ENCODE data around the gene SRGAP2C.
"Not testable (repeated sequence)": the region's sequence is repeated elsewhere in the genome, so short reads cannot be mapped to it uniquely, and the experiment has no call there.

DNA sequence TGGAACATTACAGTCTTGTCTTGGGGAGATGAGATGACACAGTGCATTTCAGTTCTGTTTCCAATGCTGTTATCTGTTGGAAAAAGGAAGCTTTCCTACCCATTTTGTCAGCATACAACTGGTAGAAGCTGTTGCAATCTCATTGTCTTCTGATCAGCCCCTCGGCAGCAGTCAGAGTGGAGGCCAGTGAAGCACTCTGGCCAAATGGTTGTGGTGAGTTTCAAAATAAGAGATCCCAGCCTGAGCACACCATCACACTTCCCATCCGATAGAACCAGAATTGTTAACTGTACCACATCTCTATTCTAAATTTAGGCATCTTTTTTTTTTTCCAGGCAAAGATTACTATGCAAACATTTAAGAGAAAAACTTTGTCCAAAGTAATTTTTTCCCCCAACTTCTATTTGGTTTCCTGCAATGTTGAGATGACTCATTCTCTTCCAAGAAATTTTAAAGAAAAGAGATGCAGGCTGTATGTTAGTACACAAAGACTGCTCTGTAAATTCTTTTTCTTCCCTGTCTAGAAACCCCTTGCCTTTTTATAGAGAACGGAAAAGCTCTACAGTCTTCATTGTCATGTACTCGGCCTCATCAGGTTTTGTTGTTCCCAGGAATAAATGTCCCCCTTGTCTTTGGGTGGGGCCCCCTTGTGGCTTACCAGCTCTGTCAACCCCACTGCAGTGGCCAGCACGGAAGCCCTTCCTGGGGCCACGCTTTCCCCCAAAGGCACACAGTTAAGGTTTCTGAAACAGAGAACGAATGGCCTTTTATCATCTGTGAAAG lies 176.9 kb downstream of the SRGAP2C start:
- TF ChIP-seq, protein P1, sequence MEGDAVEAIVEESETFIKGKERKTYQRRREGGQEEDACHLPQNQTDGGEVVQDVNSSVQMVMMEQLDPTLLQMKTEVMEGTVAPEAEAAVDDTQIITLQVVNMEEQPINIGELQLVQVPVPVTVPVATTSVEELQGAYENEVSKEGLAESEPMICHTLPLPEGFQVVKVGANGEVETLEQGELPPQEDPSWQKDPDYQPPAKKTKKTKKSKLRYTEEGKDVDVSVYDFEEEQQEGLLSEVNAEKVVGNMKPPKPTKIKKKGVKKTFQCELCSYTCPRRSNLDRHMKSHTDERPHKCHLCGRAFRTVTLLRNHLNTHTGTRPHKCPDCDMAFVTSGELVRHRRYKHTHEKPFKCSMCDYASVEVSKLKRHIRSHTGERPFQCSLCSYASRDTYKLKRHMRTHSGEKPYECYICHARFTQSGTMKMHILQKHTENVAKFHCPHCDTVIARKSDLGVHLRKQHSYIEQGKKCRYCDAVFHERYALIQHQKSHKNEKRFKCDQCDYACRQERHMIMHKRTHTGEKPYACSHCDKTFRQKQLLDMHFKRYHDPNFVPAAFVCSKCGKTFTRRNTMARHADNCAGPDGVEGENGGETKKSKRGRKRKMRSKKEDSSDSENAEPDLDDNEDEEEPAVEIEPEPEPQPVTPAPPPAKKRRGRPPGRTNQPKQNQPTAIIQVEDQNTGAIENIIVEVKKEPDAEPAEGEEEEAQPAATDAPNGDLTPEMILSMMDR (IDR thresholded peaks at IDR 0.05 in 8 of 11, conservative IDR thresholded peaks at IDR 0.05 in 3 of 11) = not testable (repeated sequence)
- not testable (repeated sequence) for TF ChIP-seq POLR2A (IDR thresholded peaks at IDR 0.05)

Data from spleen (tissue), 7 donors.